Measurements from ENCODE around the gene ACADVL. TPM values are rescaled to one million over a fixed set of nuclear protein-coding genes. Genes with fewer than 3 reads are reported as not detected.
A peak's percentile ranks its signal among the peaks of the same experiment; 100 is the strongest.

ACADVL gene
- polyA plus RNA-seq, 1 donor from 2014 or later = 397 TPM

DNA sequence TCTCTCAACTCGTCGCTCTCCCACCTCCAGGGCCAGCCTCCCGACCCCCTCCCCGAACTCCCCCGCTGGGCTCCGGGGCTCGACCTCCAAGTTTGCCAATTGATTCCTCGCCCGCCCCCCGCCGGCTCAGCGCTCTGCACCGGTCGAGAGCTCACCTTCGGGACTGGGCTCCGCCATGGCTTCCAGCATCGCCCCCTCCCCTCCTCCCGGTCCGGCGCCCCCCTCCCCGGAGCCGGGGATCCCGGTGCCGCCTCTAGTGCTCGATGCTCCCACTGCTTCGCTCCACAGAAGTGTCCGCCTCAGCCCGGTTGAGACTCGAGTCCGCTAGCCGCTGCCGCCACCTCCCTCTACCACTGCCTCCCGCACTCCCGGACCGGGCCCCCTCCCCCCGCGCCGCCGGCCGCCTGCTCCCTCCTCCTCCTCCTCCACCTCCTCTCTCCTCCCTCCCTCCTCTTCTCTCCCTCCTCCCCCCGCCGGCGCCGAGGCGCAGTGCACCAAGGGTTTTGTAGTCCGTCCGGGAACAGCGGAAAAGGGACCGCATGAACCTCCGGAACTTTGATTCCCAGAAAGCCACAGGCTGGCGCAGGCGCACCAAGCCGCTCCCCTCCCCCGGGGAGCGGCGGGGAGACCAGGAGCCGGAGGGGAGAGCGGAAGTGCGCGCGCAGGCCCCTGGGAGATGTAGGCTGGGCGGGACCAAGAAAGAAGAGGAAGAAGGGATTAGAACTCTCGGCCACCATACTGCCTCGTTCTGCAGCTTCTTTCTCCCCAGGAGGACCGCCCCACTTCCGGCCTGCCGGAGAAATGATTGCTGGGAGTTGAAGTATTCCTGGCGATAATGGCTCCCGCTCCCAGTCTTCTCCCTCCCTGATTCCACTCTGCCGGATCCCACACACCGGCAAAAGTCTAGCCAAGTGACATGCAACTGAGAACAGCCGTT, 19.6 kb downstream of the ACADVL start, which contains the start of gene PHF23:
Gene PHF23 (minus strand): TSS at position 367 of the 937 bp plus-strand sequence. CDS start 178 bp downstream, at position 189.
- Histone ChIP-seq H3K27ac (ENCODE audit: low read length) (peak within 1 kb of the TSS; percentile 99), H4K20me1 (ENCODE audit: insufficient read depth) (no peaks in the 10 kb centered on the region), H3K9me3 (ENCODE audit: low read length) (no peaks in the 10 kb centered on the region), H3K4me3 (ENCODE audit: low read length) (peak within 1 kb of the TSS; percentile 75), H3K27me3 (ENCODE audit: insufficient read depth, low read depth, low read length) (no peaks in the 10 kb centered on the region), H3K79me2 (replicated peaks; ENCODE audit: insufficient read depth, low read length) (peaks cover 68% of the 10 kb centered on the region), H3F3A (ENCODE audit: insufficient read depth, low read length, poor library complexity, severe bottlenecking) (peaks cover 3% of the 10 kb centered on the region), H3K4me2 (ENCODE audit: low read length) (peak within 1 kb of the TSS; percentile 99), H3K36me3 (ENCODE audit: insufficient read depth, low read length) (no peaks in the 10 kb centered on the region), H3K9ac (ENCODE audit: low read length) (peak within 1 kb of the TSS; percentile 99), H3K9me2 (ENCODE audit: insufficient read depth, low read length) (no peaks in the 10 kb centered on the region), H2AFZ (ENCODE audit: low read depth, low read length) (peak within 1 kb of the TSS; percentile 47)
- peak; percentile 21 for TF ChIP-seq SMC3 (conservative IDR thresholded peaks at IDR 0.05; ENCODE audit: poor library complexity)
- TF ChIP-seq, protein P1, sequence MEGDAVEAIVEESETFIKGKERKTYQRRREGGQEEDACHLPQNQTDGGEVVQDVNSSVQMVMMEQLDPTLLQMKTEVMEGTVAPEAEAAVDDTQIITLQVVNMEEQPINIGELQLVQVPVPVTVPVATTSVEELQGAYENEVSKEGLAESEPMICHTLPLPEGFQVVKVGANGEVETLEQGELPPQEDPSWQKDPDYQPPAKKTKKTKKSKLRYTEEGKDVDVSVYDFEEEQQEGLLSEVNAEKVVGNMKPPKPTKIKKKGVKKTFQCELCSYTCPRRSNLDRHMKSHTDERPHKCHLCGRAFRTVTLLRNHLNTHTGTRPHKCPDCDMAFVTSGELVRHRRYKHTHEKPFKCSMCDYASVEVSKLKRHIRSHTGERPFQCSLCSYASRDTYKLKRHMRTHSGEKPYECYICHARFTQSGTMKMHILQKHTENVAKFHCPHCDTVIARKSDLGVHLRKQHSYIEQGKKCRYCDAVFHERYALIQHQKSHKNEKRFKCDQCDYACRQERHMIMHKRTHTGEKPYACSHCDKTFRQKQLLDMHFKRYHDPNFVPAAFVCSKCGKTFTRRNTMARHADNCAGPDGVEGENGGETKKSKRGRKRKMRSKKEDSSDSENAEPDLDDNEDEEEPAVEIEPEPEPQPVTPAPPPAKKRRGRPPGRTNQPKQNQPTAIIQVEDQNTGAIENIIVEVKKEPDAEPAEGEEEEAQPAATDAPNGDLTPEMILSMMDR (IDR thresholded peaks at IDR 0.05; ENCODE audit: poor library complexity, severe bottlenecking) = no peak
- TF ChIP-seq EZH2 (IDR thresholded peaks at IDR 0.05; ENCODE audit: borderline replicate concordance, insufficient read depth, low read length, poor library complexity, severe bottlenecking) = no peak
- peak; percentile 16 for TF ChIP-seq TAF1 (IDR thresholded peaks at IDR 0.05; ENCODE audit: low read depth)
- TF ChIP-seq, protein P2, sequence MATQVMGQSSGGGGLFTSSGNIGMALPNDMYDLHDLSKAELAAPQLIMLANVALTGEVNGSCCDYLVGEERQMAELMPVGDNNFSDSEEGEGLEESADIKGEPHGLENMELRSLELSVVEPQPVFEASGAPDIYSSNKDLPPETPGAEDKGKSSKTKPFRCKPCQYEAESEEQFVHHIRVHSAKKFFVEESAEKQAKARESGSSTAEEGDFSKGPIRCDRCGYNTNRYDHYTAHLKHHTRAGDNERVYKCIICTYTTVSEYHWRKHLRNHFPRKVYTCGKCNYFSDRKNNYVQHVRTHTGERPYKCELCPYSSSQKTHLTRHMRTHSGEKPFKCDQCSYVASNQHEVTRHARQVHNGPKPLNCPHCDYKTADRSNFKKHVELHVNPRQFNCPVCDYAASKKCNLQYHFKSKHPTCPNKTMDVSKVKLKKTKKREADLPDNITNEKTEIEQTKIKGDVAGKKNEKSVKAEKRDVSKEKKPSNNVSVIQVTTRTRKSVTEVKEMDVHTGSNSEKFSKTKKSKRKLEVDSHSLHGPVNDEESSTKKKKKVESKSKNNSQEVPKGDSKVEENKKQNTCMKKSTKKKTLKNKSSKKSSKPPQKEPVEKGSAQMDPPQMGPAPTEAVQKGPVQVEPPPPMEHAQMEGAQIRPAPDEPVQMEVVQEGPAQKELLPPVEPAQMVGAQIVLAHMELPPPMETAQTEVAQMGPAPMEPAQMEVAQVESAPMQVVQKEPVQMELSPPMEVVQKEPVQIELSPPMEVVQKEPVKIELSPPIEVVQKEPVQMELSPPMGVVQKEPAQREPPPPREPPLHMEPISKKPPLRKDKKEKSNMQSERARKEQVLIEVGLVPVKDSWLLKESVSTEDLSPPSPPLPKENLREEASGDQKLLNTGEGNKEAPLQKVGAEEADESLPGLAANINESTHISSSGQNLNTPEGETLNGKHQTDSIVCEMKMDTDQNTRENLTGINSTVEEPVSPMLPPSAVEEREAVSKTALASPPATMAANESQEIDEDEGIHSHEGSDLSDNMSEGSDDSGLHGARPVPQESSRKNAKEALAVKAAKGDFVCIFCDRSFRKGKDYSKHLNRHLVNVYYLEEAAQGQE (IDR thresholded peaks at IDR 0.05; ENCODE audit: borderline replicate concordance) = no peak
- TF ChIP-seq MXI1 (conservative IDR thresholded peaks at IDR 0.05; ENCODE audit: poor library complexity, severe bottlenecking) = peak; percentile 54
- peak; percentile 52 for TF ChIP-seq EP300 (conservative IDR thresholded peaks at IDR 0.05; ENCODE audit: poor library complexity, severe bottlenecking)
- peak; percentile 81 for TF ChIP-seq POLR2AphosphoS5 (IDR thresholded peaks at IDR 0.05)
- TF ChIP-seq RAD21 (conservative IDR thresholded peaks at IDR 0.05) = no peak

DNA sequence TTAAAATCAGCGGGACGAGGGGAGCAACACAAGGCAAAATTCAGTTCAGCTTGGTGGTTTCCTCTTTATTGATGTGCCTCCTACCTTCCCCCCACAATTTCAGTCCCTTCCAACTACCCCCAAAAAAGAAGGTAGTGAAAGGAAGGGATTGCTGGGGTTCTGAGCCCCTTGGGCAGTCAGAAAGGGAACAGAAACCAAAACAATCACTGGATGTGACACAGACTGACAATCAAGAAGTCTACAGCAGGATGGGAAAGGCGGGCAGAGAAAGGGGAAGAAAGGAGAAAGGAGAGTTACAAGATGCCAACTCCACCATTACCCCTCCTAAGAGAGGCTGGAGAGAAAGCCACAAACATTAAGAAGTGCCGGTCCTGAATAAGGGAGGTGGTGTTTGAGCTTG, 20.6 kb downstream of the ACADVL start:
- H3K9me3 ChIP-seq (ENCODE audit: low read length) = no peaks in the 10 kb centered on the region
- H3K36me3 ChIP-seq (ENCODE audit: insufficient read depth, low read length) = no peaks in the 10 kb centered on the region
- peak overlapping the region; percentile 99 for H3K27ac ChIP-seq (ENCODE audit: low read length)
- peak overlapping the region; percentile 75 for H3K4me3 ChIP-seq (ENCODE audit: low read length)
- peak overlapping the region; percentile 99 for H3K9ac ChIP-seq (ENCODE audit: low read length)
- H3K27me3 ChIP-seq (ENCODE audit: insufficient read depth, low read depth, low read length) = no peaks in the 10 kb centered on the region
- H3K9me2 ChIP-seq (ENCODE audit: insufficient read depth, low read length) = no peaks in the 10 kb centered on the region
- peaks cover 59% of the 10 kb centered on the region for H3K79me2 ChIP-seq (replicated peaks; ENCODE audit: insufficient read depth, low read length)
- peak overlapping the region; percentile 99 for H3K4me2 ChIP-seq (ENCODE audit: low read length)
- H3F3A ChIP-seq (ENCODE audit: insufficient read depth, low read length, poor library complexity, severe bottlenecking) = peaks cover 3% of the 10 kb centered on the region
- no peaks in the 10 kb centered on the region for H4K20me1 ChIP-seq (ENCODE audit: insufficient read depth)
- H2AFZ ChIP-seq (ENCODE audit: low read depth, low read length) = no peak overlapping the region
- TF ChIP-seq RAD21 (conservative IDR thresholded peaks at IDR 0.05) (no peak), POLR2AphosphoS5 (IDR thresholded peaks at IDR 0.05) (no peak), SMC3 (conservative IDR thresholded peaks at IDR 0.05; ENCODE audit: poor library complexity) (no peak), EZH2 (IDR thresholded peaks at IDR 0.05; ENCODE audit: borderline replicate concordance, insufficient read depth, low read length, poor library complexity, severe bottlenecking) (no peak), TAF1 (IDR thresholded peaks at IDR 0.05; ENCODE audit: low read depth) (no peak), MXI1 (conservative IDR thresholded peaks at IDR 0.05; ENCODE audit: poor library complexity, severe bottlenecking) (no peak), EP300 (conservative IDR thresholded peaks at IDR 0.05; ENCODE audit: poor library complexity, severe bottlenecking) (no peak)
- TF ChIP-seq, protein P2 (IDR thresholded peaks at IDR 0.05; ENCODE audit: borderline replicate concordance) = no peak
